ENCODE results near the gene LRMDA. TPM values are rescaled to one million over a fixed set of nuclear protein-coding genes. Genes with fewer than 3 reads are reported as not detected.

LRMDA gene
- total and polyA plus RNA-seq, 2 donors (not counting 3 experiments of a cell fraction or from before 2014, with no cell fraction given) = 9.7 to 18.0 TPM

DNA sequence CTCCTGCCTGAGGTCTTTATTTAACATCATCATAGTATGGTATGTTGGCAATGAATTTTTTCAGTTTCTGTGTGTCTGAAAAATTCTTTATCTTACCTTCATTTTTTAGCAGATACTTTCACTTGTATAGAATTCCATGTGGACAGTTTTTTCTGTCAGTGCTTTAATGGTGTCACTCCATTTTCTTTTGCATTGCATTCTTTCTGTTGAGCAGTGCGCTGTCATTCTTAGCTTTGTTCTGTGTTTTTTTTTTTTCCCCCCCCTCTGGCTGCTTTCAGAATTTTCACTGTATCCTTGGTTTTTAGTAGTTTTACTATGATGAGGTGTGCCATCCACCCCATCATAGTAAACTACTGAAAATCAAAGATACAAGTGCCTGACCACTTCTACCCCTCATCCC, 120.7 kb downstream of the LRMDA start:
- no TSS peak for BruUV-seq (replicated peaks)
- Histone ChIP-seq H3K27ac (ENCODE audit: insufficient read depth, low read depth, low read length) (no peak overlapping the region), H3K4me3 (replicated peaks in 1 of 3; ENCODE audit: insufficient read depth in 1 of 3, low read depth in 1 of 3, low read length in 3 of 3) (no peak overlapping the region), H3K9me3 (replicated peaks; ENCODE audit: control insufficient read depth, insufficient read depth, low read length) (no peaks in the 10 kb centered on the region), H3K79me2 (ENCODE audit: control insufficient read depth, insufficient read depth, low read length) (no peaks in the 10 kb centered on the region), H2AFZ (ENCODE audit: low read depth, low read length) (no peak overlapping the region), H3K9ac (replicated peaks; ENCODE audit: extremely low read depth, insufficient read depth, low read length) (no peak overlapping the region), H3K9me1 (replicated peaks; ENCODE audit: control insufficient read depth, extremely low read depth, insufficient read depth, low read length) (no peaks in the 10 kb centered on the region), H4K20me1 (replicated peaks; ENCODE audit: control insufficient read depth, extremely low read depth, insufficient read depth, low read length) (no peaks in the 10 kb centered on the region), H3K27me3 (ENCODE audit: control insufficient read depth in 2 of 2, insufficient read depth in 2 of 2, low read length in 2 of 2) (no peaks in the 10 kb centered on the region), H3K4me1 (ENCODE audit: control insufficient read depth, extremely low read depth, insufficient read depth, low read length) (no peaks in the 10 kb centered on the region), H3K4me2 (ENCODE audit: insufficient read depth, low read length) (no peak overlapping the region), H3K36me3 (ENCODE audit: control insufficient read depth in 2 of 2, extremely low read depth in 1 of 2, insufficient read depth in 2 of 2, low read length in 2 of 2) (no peaks in the 10 kb centered on the region)
- intact Hi-C loops (cut with micrococcal nuclease) = no loop called here
- CTCF ChIA-PET = no interaction called here
- DNase-seq (ENCODE audit: low read depth, low spot score) (no peak), FAIRE-seq (no peak)
- TF ChIP-seq GATA2 (IDR thresholded peaks at IDR 0.05; ENCODE audit: insufficient read depth, insufficient read length, low read depth, low read length) (no peak), EZH2 (IDR thresholded peaks at IDR 0.05; ENCODE audit: borderline replicate concordance, low read depth, low read length, severe bottlenecking) (no peak), POLR2AphosphoS5 (IDR thresholded peaks at IDR 0.05; ENCODE audit: insufficient read depth, low read depth, low read length) (no peak), JUN (IDR thresholded peaks at IDR 0.05; ENCODE audit: borderline replicate concordance, insufficient read depth, insufficient read length, low read depth) (no peak), POLR2A (IDR thresholded peaks at IDR 0.05; ENCODE audit: low read depth, low read length) (no peak), FOS (IDR thresholded peaks at IDR 0.05; ENCODE audit: borderline replicate concordance, insufficient read depth, low read length) (no peak), MYC (IDR thresholded peaks at IDR 0.05; ENCODE audit: low read depth, low read length) (no peak)
- TF ChIP-seq, protein P1, sequence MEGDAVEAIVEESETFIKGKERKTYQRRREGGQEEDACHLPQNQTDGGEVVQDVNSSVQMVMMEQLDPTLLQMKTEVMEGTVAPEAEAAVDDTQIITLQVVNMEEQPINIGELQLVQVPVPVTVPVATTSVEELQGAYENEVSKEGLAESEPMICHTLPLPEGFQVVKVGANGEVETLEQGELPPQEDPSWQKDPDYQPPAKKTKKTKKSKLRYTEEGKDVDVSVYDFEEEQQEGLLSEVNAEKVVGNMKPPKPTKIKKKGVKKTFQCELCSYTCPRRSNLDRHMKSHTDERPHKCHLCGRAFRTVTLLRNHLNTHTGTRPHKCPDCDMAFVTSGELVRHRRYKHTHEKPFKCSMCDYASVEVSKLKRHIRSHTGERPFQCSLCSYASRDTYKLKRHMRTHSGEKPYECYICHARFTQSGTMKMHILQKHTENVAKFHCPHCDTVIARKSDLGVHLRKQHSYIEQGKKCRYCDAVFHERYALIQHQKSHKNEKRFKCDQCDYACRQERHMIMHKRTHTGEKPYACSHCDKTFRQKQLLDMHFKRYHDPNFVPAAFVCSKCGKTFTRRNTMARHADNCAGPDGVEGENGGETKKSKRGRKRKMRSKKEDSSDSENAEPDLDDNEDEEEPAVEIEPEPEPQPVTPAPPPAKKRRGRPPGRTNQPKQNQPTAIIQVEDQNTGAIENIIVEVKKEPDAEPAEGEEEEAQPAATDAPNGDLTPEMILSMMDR (IDR thresholded peaks at IDR 0.05; ENCODE audit: extremely low read depth in 1 of 2, insufficient read depth in 1 of 2, low read depth in 1 of 2, low read length in 2 of 2) = no peak
- TF ChIP-seq, protein P2, sequence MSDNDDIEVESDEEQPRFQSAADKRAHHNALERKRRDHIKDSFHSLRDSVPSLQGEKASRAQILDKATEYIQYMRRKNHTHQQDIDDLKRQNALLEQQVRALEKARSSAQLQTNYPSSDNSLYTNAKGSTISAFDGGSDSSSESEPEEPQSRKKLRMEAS (IDR thresholded peaks at IDR 0.05; ENCODE audit: insufficient read depth, insufficient read length) = no peak
- dilution Hi-C loops (cut with MboI; ENCODE audit: extremely low pct_ligation_motif_present, low sequenced_read_pairs) = no loop called here
- POLR2A ChIA-PET = no interaction called here
